ENCODE results near the gene PTGR2.

DNA sequence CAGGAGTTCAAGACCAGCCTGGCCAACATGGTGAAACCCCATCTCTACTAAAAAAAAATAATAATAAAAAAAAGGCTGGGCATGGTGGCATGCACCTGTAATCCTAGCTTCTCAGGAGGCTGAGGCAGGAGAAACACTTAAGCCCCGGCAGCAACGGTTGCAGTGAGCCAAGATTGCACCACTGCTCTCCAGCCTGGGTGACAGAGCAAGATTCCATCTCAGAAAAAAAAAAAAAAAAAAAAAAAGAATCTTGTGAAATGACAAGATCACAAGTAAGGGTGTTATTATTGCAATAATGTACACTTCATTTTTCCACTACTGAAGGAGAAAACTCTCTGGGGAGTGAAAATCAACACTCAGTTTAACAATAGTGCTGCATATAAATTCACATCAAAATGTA is 8.8 kb upstream of the PTGR2 start:
- TF ChIP-seq, protein P1, sequence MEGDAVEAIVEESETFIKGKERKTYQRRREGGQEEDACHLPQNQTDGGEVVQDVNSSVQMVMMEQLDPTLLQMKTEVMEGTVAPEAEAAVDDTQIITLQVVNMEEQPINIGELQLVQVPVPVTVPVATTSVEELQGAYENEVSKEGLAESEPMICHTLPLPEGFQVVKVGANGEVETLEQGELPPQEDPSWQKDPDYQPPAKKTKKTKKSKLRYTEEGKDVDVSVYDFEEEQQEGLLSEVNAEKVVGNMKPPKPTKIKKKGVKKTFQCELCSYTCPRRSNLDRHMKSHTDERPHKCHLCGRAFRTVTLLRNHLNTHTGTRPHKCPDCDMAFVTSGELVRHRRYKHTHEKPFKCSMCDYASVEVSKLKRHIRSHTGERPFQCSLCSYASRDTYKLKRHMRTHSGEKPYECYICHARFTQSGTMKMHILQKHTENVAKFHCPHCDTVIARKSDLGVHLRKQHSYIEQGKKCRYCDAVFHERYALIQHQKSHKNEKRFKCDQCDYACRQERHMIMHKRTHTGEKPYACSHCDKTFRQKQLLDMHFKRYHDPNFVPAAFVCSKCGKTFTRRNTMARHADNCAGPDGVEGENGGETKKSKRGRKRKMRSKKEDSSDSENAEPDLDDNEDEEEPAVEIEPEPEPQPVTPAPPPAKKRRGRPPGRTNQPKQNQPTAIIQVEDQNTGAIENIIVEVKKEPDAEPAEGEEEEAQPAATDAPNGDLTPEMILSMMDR (IDR thresholded peaks at IDR 0.05): no peak
- no peak for TF ChIP-seq ZFX (IDR thresholded peaks at IDR 0.05; ENCODE audit: borderline replicate concordance)
